ENCODE results near the gene PABPC1L.

PABPC1L gene

GRCh38 chr20:44970243-44970757 lies 60.4 kb downstream of the PABPC1L start:
- no peak for DNase-seq

GRCh38 chr20:44973053-44973452 lies 63.2 kb downstream of the PABPC1L start:
- no peak for DNase-seq

GRCh38 chr20:44976698-44977097 lies 66.8 kb downstream of the PABPC1L start:
- DNase-seq = no peak

GRCh38 chr20:44979090-44979621 lies 69.3 kb downstream of the PABPC1L start:
- no peak for DNase-seq

- DNase-seq = no peak
These were observed 72.0 kb downstream of the PABPC1L start for GRCh38 chr20:44981736-44982406.

GRCh38 chr20:44983093-44983674 lies 73.3 kb downstream of the PABPC1L start:
- no peak for DNase-seq

GRCh38 chr20:44988631-44989171 lies 78.8 kb downstream of the PABPC1L start:
- no peak for DNase-seq
